ENCODE results near the gene SETBP1.

The SETBP1 gene

DNA sequence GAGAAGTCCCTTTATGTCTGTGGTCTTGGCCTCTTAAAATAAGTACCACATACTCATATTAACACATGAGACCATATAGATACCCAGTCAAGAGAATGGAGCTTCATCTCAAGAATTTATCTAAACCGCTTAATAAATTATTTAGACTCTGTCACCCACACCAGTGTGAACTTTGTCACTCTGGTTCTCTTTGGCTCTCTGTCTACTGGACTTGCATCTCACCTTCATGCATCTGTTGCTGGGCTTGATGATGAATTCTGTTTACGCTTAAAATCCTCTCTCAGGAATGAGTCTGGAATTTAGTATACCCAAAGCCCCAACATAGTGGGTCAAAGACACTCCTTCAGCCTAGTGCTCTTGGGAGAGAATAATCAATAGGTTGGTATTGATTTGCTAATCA is 73.9 kb downstream of the SETBP1 start:
- no peak overlapping the region for H3K4me3 ChIP-seq (ENCODE audit: low read depth, low read length)
- DNase-seq (ENCODE audit: low read depth), result no peak
- TF ChIP-seq, protein P1, sequence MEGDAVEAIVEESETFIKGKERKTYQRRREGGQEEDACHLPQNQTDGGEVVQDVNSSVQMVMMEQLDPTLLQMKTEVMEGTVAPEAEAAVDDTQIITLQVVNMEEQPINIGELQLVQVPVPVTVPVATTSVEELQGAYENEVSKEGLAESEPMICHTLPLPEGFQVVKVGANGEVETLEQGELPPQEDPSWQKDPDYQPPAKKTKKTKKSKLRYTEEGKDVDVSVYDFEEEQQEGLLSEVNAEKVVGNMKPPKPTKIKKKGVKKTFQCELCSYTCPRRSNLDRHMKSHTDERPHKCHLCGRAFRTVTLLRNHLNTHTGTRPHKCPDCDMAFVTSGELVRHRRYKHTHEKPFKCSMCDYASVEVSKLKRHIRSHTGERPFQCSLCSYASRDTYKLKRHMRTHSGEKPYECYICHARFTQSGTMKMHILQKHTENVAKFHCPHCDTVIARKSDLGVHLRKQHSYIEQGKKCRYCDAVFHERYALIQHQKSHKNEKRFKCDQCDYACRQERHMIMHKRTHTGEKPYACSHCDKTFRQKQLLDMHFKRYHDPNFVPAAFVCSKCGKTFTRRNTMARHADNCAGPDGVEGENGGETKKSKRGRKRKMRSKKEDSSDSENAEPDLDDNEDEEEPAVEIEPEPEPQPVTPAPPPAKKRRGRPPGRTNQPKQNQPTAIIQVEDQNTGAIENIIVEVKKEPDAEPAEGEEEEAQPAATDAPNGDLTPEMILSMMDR (IDR thresholded peaks at IDR 0.05; ENCODE audit: control insufficient read depth, extremely low read depth, insufficient read depth), result no peak

DNA sequence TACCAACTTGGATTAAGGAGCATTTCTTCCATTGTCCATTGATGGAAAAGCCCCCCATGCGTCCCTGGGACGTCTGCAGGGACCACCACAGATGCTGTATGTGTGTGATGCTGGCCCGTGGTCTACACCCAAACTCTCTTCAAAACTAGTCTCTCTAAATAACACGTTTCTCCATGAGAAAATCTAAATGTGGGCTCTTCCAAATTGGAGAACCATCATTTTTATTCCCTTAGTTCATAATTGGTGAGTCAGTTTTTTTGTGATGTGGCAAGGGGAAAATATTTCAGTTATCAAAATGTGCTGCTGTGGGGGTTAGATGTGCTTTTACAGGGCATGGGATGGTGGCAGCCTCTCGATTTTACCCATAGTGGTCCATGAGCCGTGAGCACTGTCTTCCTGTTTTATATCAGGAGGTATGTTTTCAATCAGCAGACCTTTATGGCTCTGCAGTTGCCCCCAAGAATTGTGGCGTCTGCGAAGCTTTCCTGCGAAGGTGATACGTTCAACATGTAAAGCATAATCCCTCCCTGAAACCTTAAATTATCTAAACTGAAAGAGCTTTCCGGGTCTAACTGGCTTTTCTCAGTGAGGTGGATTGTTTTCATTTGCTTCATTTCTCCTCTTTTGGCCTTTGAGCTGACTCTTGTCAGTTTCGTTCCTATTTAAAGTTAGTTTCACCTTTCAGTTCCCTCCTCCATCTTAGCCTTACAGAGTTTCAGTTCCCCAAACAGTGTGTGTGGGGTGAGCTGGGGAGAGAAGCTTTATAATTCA is 78.4 kb downstream of the SETBP1 start:
- TF ChIP-seq, protein P1 (IDR thresholded peaks at IDR 0.05; ENCODE audit: control insufficient read depth, extremely low read depth, insufficient read depth), result no peak
- DNase-seq (ENCODE audit: low read depth), result no peak
- H3K4me3 ChIP-seq (ENCODE audit: low read depth, low read length), result no peak overlapping the region

- no peak for DNase-seq (ENCODE audit: low read depth)
- no peak overlapping the region for H3K4me3 ChIP-seq (ENCODE audit: low read depth, low read length)
- TF ChIP-seq, protein P1 (IDR thresholded peaks at IDR 0.05; ENCODE audit: control insufficient read depth, extremely low read depth, insufficient read depth), result no peak
Observed at GRCh38 chr18:44759925-44760342, 79.2 kb downstream of the SETBP1 start.

DNA sequence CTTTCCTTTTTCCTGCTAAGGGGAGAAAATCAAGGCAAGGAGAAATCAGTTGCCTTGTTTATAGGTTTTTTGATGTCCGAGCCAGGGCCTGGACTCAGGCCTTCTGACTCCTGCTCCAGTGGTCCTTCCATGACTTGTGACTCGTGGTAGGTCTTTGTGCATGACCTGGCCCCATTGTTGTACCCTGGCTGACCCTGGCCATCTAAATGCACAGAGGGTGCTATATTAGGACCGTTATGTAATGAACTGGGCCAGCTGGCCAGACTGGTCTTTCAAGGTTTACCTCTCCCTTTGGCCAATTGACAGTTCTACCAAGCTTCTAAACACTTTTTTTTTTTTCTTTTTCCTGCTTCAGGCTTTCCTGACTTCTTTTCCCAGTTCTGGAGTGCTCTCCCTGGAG is 81.1 kb downstream of the SETBP1 start:
- DNase-seq (ENCODE audit: low read depth), result peak; percentile 65
- TF ChIP-seq, protein P1 (IDR thresholded peaks at IDR 0.05; ENCODE audit: control insufficient read depth, extremely low read depth, insufficient read depth), result no peak

DNA sequence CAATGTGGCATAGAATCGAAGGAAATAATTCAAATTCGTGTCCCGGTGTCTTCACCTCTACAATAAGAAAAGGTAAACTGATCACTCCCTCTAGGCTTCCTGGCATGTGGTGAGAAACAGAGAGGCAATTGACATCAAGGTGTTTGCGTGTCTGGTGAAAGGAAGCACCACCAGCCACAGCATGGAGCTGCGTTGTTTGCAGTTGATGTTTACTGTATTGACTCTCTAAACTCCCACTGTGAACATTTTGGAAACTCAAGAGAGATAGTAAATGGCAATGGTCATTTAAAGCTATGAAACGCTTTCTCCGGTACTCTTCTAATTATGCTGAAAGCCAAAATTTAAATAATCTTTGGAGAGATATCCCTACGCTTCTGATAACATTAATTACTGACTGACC is 82.6 kb downstream of the SETBP1 start:
- DNase-seq (ENCODE audit: low read depth), result no peak
- no peak overlapping the region for H3K4me3 ChIP-seq (ENCODE audit: low read depth, low read length)
- TF ChIP-seq, protein P1 (IDR thresholded peaks at IDR 0.05; ENCODE audit: control insufficient read depth, extremely low read depth, insufficient read depth), result no peak

More for the DNA sequence above, 81.1 kb downstream of the SETBP1 start:
- no peak overlapping the region for H3K4me3 ChIP-seq (ENCODE audit: low read depth, low read length)

GRCh38 chr18:44764863-44765262 is 84.2 kb downstream of the SETBP1 start:
- no peak overlapping the region for H3K4me3 ChIP-seq (ENCODE audit: low read depth, low read length)
- TF ChIP-seq, protein P1 (IDR thresholded peaks at IDR 0.05; ENCODE audit: control insufficient read depth, extremely low read depth, insufficient read depth), result no peak
- DNase-seq (ENCODE audit: low read depth), result no peak

GRCh38 chr18:44765456-44765855 is 84.8 kb downstream of the SETBP1 start:
- H3K4me3 ChIP-seq (ENCODE audit: low read depth, low read length), result no peak overlapping the region
- no peak for DNase-seq (ENCODE audit: low read depth)
- TF ChIP-seq, protein P1 (IDR thresholded peaks at IDR 0.05; ENCODE audit: control insufficient read depth, extremely low read depth, insufficient read depth), result no peak
